GM21737 (cell line): ENCODE results near the gene NXPE3.

Experiments used
- ATAC-seq: cut with Tn5 transposase; IDR thresholded peaks from one replicate; pipeline ENCODE4 v1.9.1; 2021; ENCODE audit warnings: mild to moderate bottlenecking, moderate library complexity; ENCODE audit not compliant: unreplicated experiment

NXPE3 gene

DNA sequence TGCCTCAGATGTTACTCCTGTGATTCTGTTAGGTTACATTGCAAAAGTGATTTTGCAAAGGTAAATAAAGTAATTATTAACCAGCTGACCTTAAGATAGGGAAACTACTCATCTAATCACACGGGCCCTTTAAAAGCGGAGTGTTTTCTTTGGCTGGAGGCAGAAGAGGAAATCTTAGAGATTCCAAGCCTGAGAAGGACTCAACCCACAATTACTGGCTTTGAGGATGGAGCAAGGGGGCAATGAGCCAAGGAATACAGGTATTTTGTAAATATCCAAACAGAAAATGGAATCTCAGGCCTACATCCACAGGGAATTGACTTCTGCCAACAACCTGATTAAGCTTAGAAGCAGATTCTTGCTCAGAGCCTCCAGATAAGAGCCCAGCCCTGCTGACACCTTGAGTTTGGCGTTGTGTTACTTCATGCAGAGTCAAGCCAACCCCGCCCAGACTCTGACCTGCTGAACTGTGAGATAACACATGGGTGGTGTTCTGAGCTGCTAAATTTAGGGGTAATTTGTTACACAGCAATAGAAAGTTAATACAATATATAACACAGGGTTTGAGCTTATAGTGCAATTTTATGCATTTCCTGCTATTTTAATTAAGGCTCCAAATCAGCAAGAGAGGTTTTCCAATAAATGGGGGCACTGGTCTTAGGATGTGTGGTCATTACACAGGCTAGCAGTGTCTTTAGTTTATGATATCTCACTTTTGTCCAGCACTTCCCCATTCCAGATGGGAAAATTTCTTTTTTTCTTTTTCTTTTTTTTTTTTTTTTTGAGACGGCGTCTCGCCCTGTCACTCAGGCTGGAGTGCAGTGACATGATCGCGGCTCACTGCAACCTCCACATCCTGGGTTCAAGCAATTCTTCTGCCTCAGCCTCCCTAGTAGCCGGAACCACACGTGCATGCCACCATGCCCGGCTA lies 89.8 kb downstream of the NXPE3 start:
- ATAC-seq: no peak

DNA sequence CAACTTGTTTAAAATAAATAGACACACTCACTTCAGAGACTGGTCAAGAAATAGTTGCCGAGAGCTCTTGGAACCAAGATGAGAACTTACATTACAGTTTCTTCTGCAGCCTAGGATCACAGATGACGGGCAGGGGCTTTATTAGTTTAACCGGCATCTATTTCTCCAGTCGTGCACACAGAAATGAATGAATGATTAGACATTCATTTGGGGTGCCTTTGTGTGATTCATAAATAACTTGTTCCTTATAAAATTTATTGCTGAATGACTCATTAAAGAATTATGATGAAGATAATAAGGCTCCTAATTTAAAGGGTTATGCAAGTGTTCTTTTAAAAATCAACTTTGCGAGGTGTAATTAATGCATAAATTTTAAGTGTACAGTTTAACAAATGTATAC lies 91.1 kb downstream of the NXPE3 start:
- no peak for ATAC-seq

DNA sequence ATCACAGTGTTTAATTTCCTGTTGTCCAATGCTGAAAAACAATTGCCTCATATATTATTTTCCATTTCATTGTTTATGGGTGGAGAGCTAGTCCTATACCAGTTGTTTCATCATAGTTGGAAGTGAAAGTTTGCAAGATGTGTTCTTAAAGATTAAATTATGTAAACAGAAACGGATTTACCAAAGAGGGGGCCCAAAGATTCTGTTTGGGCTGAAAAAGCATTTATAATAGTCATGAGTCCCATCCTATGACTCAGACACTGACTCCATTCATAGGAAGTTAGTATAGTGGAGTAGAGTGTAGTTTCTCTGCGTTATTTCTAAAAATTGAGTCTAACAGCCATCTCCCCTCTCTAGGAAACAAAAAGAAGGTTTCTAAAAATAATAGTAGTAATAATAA lies 94.6 kb downstream of the NXPE3 start:
- no peak for ATAC-seq

DNA sequence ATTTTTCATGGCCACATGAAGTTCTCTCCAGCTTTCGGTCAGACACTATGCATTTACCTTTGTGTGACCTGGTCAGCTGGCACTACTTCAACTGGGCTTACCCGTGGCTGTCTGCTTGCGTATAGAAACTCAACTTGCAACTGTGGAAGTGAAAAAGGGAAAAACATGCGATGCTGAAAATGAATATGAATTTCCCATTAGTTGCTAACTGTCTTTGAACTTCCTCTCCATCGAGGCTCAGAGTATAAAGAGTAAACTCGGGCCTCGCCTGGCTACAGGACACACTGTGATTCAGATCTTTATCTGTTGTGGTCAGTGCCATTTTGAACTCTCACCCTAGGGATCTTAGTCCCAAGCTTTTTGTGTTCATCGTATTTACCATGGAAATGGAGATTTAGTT lies 97.1 kb downstream of the NXPE3 start:
- no peak for ATAC-seq
